ENCODE measurements around the gene B4GALNT4.
"Not testable (repeated sequence)": the region's sequence is repeated elsewhere in the genome, so short reads cannot be mapped to it uniquely, and the experiment has no call there.

Gene B4GALNT4

GRCh38 chr11:424766-425165 is 55.5 kb downstream of the B4GALNT4 start:
- DNase-seq, result not testable (repeated sequence)

GRCh38 chr11:425301-425700 is 56.0 kb downstream of the B4GALNT4 start:
- no peak for DNase-seq

GRCh38 chr11:426851-427250 is 57.6 kb downstream of the B4GALNT4 start:
- no peak for DNase-seq

GRCh38 chr11:428295-428694 is 59.0 kb downstream of the B4GALNT4 start:
- DNase-seq, result no peak

GRCh38 chr11:429391-429790 is 60.1 kb downstream of the B4GALNT4 start:
- DNase-seq, result no peak

GRCh38 chr11:429931-430456 is 60.7 kb downstream of the B4GALNT4 start:
- DNase-seq, result no peak
